NCI-H146 treated with DMSO at 0.1 percent for 48 hours (cell line): ENCODE results near the gene BRI3BP.
"Not testable (repeated sequence)": the region's sequence is repeated elsewhere in the genome, so short reads cannot be mapped to it uniquely, and the experiment has no call there.

Experiments
- DNase-seq: peaks from one replicate; lab custom pipeline; 2025; ENCODE audit not compliant: unreplicated experiment; lab: John Stamatoyannopoulos, UW

BRI3BP gene

GRCh38 chr12:125065021-125065918 is 71.8 kb downstream of the BRI3BP start, which contains the start of gene AACS:
TSS of gene AACS (plus strand) at chr12:125065435. CDS start at chr12:125065585, 150 bp downstream.
- peak; percentile 70 for DNase-seq

- DNase-seq, result no peak
Measured at GRCh38 chr12:125065919-125066570, 72.6 kb downstream of the BRI3BP start.

DNA sequence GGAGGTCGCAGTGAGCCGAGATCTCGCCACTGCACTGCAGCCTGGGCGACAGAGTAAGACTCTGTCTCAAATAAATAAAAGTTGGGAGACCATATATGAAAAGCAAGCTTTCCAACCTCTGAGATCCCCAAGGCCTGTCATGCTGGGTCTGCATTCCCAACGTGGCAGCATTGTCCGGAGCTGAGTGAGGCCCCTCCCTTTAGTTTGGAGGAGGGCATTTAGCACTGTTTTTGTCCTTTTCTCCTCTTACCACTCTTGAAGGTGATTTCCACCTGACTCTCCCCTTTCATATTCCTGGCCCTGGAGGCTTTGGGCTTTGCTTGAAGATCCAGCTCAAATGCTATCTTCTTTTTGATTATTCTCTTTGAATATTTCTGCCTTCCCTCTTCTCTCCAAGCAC is 74.9 kb downstream of the BRI3BP start:
- no peak for DNase-seq

DNA sequence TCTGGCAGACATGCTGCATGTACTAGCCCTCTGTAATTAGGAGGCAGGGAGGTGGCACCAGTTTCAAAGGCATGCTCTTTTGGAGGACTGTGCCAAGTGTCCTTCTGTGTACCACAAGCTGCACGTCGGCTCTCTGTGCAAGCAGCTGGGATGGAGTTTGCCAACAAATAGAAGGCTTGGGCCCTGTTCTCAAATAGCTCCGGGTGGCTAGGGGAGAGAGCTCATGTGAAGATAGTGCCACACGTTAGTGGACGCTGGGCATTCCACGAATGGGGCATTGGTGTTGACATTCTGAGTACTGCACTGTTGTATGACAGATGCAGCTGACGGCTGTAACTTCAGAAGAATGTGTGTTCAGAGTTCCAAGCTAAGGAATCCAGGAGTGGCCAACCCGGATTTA is 76.2 kb downstream of the BRI3BP start:
- no peak for DNase-seq

- DNase-seq, result no peak
Measured at GRCh38 chr12:125070112-125070511, 76.7 kb downstream of the BRI3BP start.

- DNase-seq, result no peak
Measured at GRCh38 chr12:125070661-125071390, 77.4 kb downstream of the BRI3BP start.

- DNase-seq, result no peak
Measured at GRCh38 chr12:125071456-125071855, 78.0 kb downstream of the BRI3BP start.

DNA sequence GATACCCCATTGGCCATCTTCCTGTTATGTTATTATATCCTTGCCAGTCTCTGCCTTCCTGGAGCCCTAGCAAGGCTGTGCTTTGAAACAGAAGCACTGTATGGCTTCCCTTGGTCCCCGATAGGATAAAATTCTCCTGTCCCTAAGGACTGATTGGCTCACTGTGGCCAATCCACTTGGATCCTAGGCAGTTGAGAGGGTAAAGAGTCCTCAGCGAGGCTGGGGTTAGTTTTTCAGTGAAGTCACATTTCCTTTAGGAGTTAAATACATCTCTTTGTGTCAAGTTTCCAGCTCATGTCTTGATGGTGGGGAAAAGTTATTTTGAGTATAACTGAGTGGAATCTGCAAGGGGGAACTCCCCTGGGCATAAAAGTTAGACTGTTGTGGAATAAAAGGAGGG is 79.1 kb downstream of the BRI3BP start:
- no peak for DNase-seq

GRCh38 chr12:125074294-125074693 is 80.8 kb downstream of the BRI3BP start:
- DNase-seq, result not testable (repeated sequence)

DNA sequence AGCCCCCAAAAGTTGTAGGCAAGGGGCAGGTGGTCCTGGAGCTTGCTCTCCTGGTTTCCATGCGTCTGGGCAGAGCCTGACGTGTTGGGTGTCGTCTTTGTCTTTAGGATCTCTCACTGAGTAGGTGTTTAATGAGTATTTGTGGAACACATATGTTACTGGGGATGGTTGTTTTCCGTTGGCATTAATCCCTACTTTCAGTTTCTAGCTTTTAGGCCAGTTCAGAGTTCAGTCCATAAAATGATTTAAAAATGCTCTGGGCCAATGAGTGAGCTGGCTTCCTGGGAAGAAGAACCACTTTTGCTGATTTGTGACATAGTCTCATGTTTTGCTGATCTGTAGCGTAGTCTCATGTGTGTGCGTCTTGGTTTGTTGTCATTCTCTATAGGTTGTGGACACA is 82.7 kb downstream of the BRI3BP start:
- no peak for DNase-seq

GRCh38 chr12:125079084-125079483 is 85.6 kb downstream of the BRI3BP start:
- DNase-seq, result no peak

GRCh38 chr12:125079648-125080645 is 86.5 kb downstream of the BRI3BP start:
- DNase-seq, result no peak
